22Rv1 (cell line): ENCODE measurements around the gene ERC1.

Experiments
- H3K27ac ChIP-seq: fragments of 450-650 bp; 2 replicates; pipeline ENCODE4 v1.5.1; 2017
- ZFX ChIP-seq: fragments of 450-650 bp; IDR thresholded peaks from 2 replicates; pipeline ENCODE4 v1.6.1; 2017; ENCODE audit warnings: antibody characterized with exemption, borderline replicate concordance
- TF ChIP-seq, protein P1 (sequence below): fragments of 450-650 bp; IDR thresholded peaks from 2 replicates; pipeline ENCODE4 v1.5.1; 2017; ENCODE audit warnings: mild to moderate bottlenecking

Gene ERC1

DNA sequence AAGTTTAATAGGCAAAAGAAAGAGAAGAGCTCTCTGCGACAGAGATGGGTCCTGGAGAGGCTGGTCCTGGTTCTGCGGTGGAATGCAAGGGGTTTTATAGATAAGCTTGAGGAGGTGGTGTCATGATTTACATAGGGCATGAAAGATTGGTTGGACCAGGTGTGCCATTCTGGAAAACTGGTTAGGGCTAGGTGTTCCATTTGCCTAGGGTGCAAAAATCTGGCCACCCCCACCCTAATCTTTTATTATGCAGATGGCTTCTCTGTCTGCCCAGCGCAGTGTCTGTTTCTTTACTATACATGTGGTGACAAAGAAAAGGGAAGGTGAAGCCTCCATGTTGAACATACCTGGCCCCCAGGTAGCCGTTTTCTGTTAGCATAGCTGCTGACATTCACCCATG lies 65.4 kb downstream of the ERC1 start:
- H3K27ac ChIP-seq, result no peak overlapping the region
- TF ChIP-seq, protein P1, sequence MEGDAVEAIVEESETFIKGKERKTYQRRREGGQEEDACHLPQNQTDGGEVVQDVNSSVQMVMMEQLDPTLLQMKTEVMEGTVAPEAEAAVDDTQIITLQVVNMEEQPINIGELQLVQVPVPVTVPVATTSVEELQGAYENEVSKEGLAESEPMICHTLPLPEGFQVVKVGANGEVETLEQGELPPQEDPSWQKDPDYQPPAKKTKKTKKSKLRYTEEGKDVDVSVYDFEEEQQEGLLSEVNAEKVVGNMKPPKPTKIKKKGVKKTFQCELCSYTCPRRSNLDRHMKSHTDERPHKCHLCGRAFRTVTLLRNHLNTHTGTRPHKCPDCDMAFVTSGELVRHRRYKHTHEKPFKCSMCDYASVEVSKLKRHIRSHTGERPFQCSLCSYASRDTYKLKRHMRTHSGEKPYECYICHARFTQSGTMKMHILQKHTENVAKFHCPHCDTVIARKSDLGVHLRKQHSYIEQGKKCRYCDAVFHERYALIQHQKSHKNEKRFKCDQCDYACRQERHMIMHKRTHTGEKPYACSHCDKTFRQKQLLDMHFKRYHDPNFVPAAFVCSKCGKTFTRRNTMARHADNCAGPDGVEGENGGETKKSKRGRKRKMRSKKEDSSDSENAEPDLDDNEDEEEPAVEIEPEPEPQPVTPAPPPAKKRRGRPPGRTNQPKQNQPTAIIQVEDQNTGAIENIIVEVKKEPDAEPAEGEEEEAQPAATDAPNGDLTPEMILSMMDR, result no peak
- no peak for TF ChIP-seq ZFX

DNA sequence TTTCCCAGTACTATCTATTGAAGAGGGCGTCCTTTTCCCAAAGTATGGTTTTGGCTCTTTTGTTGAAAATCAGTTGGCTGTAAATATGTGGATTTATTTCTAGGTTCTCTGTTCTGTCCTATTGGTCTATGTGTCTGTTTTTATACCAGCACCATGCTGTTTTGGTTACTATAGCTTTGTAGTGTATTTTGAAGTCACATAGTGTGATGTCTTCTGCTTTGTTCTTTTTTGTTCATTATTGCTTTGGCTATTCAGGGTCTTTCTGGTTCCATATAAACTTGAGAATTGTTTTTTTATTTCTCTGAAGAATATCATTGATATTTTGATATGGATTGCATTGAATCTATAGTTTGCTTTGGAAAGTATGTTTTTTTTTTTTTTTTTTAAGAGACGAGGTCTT lies 67.4 kb downstream of the ERC1 start:
- TF ChIP-seq, protein P1, result no peak
- no peak for TF ChIP-seq ZFX
- H3K27ac ChIP-seq, result no peak overlapping the region

DNA sequence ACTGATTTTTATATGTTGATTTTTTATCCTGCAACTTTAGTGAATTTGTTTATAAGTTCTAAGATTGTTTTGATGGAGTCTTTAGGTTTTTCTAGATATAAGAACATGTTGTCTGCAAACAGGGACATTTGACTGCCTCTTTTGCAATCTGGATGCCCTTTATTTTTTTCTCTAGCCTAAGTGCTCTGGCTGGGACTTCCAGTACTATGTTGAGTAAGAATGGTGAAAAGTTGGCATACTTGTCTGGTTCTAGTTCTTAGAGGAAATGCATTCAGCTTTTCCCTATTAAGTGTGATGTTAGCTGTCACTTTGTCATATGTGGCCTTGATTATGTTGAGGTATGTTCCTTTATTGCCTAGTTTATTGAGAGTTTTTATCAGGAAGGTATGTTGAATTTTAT lies 68.1 kb downstream of the ERC1 start:
- TF ChIP-seq, protein P1, result no peak
- no peak for TF ChIP-seq ZFX
- H3K27ac ChIP-seq, result no peak overlapping the region

DNA sequence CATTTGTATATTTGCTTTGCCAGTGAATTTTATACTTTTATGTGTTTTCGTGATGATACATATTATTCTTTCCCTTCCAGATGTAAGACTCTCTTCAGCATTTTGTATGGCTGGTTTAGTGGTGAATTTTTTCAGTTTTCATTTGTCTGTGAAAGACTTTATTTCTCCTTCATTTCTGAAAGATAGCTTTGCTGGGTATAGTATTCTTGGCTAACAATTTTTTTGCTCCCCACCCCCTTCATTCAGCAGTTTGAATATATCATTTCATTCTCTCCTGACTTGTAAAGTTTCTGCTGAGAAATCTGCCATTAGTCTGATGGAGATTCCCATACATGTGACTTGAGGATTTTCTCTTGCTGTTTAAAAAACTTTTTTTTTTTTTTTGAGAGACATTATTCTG lies 72.8 kb downstream of the ERC1 start:
- TF ChIP-seq, protein P1, result no peak
- no peak for TF ChIP-seq ZFX
- no peak overlapping the region for H3K27ac ChIP-seq

DNA sequence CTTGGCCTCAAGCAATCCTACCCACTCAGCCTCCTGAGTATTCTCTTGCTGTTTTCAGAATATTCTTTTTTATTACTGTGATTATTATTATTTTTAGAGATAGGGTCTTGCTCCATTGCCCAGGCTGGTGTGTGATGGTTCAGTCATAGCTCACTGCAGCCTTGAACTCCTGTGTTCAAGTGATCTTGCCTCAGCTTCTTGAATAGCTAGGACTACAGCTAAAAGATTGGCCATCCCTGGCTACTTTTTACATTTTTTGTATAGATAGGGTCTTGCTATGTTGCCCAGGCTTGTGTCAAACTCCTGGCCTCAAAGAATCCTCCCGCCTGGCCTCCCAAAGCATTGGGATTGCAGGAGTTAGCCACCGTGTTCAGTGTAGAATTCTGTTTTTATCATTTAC lies 73.3 kb downstream of the ERC1 start:
- no peak overlapping the region for H3K27ac ChIP-seq
- no peak for TF ChIP-seq ZFX
- TF ChIP-seq, protein P1, result no peak

DNA sequence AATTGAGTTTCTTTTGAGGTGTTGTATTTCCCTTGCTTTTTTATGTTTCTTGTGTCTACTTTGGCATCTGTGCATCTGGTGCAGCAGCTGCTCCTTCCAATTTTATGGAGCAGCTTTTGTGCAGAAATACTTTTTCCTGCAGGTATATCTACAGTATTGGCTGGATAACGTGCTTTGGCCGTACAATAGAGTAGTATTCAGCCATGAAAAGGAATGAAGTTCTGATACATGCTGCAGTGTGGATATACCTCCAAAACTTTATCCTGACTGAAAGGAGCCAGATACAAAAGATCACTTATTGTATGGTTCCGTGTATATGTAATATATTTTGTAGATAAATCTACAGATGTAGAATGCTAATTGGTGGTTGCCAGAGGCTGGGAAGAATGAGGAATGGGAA lies 74.6 kb downstream of the ERC1 start:
- H3K27ac ChIP-seq, result no peak overlapping the region
- TF ChIP-seq ZFX, result no peak
- TF ChIP-seq, protein P1, result no peak

DNA sequence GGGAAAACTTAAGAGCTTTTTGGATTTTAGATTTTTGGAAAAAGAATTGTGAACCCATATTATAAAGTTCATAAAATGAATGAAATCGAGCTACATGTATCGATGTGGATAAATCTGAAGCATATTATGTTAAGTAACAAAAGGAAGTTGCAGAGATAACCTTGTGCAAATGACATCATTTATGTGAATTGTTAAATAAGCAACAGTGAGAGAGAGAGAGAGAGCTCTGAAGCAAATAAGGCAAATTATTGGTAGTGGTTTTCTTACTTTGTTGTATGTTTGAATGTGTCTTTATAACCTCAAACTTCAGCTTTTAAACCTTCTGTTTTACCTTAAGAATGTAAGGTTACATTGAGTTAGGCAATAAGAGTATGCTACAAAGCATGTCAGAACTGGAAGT lies 78.8 kb downstream of the ERC1 start:
- no peak for TF ChIP-seq ZFX
- TF ChIP-seq, protein P1, result no peak
- H3K27ac ChIP-seq, result no peak overlapping the region
